DOHH2 (cell line): Measurements from ENCODE around the gene GGA1.

Experiments used
- EZH2phosphoT487 ChIP-seq: fragments of 200-600 bp; sonication (generic); IDR thresholded peaks from 2 replicates; pipeline ENCODE4 v1.6.1; 2017; ENCODE audit warnings: borderline replicate concordance, mild to moderate bottlenecking, antibody characterized with exemption, low read length, moderate library complexity, mixed read lengths
- TF ChIP-seq, protein P1 (sequence below): fragments of 200-600 bp; sonication (generic); IDR thresholded peaks from one replicate; pipeline ENCODE4 v1.5.1; 2014; ENCODE audit warnings: antibody characterized with exemption, mild to moderate bottlenecking, low read depth, low read length; ENCODE audit not compliant: poor library complexity, severe bottlenecking

DNA sequence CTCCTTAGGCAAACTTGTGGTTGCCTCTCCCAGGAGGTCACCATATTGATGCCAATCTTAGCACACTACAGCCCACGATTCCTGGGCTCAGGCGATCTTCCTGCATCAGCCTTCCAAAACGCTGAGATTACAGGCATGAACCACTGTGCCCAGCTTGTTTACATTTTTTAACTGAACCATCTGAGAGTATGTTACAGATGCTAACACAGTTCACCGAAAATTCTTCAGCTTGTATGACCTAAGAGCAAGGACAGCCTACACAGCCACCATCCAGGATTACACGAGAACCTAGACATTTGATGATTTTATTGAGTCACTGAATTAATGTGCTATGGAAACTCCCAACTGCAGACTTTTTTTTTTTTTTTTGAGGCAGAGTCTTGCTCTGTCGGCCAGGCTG lies 61.0 kb downstream of the GGA1 start:
- TF ChIP-seq, protein P1, sequence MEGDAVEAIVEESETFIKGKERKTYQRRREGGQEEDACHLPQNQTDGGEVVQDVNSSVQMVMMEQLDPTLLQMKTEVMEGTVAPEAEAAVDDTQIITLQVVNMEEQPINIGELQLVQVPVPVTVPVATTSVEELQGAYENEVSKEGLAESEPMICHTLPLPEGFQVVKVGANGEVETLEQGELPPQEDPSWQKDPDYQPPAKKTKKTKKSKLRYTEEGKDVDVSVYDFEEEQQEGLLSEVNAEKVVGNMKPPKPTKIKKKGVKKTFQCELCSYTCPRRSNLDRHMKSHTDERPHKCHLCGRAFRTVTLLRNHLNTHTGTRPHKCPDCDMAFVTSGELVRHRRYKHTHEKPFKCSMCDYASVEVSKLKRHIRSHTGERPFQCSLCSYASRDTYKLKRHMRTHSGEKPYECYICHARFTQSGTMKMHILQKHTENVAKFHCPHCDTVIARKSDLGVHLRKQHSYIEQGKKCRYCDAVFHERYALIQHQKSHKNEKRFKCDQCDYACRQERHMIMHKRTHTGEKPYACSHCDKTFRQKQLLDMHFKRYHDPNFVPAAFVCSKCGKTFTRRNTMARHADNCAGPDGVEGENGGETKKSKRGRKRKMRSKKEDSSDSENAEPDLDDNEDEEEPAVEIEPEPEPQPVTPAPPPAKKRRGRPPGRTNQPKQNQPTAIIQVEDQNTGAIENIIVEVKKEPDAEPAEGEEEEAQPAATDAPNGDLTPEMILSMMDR: no peak
- TF ChIP-seq EZH2phosphoT487: no peak
